SH-SY5Y (cell line): ENCODE measurements around the gene ZNF469.

Experiments used
- GATA2 ChIP-seq: IDR thresholded peaks from 2 replicates; pipeline ENCODE4 v1.6.1; 2011; ENCODE audit warnings: mild to moderate bottlenecking, low read depth, low read length
- GATA3 ChIP-seq: IDR thresholded peaks from 2 replicates; pipeline ENCODE4 v1.6.1; 2011; ENCODE audit warnings: low read depth, mild to moderate bottlenecking, low read length, moderate library complexity

ZNF469 gene

DNA sequence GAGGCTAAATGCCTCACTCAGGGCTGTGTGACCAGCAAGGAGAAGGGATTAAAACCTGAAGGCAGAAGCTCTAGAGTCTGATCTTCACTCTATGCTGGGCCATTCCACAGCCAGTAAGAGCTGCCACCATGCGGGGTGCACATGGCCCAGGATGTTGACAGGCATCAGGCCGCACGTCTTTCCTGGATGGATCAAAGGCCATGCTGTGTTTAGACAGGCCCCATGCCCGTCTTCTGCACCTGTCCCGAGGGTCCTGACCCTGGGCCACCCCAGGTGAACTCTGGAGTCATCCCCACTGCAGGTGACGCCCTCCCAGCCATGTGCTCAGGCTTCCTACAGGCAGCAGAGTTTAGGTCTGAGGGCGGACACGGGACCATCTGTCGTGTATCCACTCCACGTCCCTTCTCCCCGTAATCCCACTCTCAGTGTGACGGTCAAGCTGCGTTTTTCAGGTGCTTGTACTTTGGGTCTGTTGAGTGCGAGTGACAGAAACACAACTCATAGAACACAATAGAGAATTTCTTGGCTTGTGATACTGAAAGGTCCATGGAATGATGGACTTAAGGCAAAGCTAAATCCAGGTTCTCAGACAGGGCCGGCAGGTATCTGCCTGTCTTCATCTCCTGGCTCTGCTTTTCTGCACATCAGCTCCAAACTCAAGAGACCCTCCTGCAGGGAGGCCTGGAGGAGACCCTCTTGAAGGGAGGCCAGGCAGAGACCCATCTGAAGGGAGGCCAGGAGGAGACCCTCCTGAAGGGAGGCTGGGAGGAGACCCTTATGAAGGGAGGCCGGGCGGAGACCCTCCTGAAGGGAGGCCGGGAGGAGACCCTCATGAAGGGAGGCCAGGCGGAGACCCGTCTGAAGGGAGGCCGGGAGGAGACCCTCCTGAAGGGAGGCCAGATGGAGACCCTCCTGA, 13.2 kb downstream of the ZNF469 start:
- no peak for TF ChIP-seq GATA3
- TF ChIP-seq GATA2, result no peak

DNA sequence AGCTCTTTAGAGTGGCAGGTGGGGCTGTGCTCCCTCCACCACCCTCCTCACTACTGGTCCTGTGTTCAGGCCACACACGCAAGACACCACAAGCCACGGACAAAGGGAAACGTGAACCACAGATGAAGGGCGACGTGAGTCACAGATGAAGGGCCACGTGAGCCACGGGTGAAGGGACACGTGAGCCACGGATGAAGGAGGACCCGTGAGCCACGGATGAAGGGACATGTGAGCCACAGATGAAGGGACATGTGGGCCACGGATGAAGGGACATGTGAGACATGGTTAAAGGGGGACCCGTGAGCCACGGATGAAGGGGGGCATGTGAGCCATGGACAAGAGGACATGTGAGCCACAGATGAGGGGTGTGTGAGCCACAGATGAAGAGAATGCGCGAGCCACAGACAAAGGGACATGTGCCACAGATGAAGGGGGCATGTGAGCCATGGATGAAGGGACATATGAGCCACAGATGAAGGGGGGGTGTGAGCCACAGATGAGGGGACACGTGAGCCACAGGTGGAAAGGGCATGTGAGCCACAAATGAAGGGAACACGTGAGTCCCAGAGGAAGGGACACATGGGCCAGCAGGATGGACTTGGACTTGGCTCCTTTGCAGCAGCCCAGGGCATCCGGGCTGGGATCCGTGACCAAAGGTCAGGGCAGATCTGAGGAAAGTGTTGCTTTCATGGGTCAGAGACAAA, 15.6 kb downstream of the ZNF469 start:
- no peak for TF ChIP-seq GATA2

DNA sequence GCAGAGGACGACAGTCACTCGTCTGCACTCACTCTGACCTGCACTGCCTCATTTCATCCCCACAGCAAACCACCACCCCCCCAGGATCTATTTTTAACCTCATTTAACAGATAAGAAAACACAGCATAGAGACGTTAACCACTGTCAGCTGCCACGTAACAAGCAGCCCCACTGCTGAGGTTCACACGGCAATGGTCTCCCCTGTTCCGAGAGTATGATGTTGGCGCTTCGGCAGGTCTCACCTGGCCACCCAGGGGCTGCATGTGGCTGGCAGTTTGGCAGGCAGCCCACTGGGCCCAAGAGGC, 16.1 kb downstream of the ZNF469 start:
- TF ChIP-seq GATA3 (no peak), GATA2 (no peak)

DNA sequence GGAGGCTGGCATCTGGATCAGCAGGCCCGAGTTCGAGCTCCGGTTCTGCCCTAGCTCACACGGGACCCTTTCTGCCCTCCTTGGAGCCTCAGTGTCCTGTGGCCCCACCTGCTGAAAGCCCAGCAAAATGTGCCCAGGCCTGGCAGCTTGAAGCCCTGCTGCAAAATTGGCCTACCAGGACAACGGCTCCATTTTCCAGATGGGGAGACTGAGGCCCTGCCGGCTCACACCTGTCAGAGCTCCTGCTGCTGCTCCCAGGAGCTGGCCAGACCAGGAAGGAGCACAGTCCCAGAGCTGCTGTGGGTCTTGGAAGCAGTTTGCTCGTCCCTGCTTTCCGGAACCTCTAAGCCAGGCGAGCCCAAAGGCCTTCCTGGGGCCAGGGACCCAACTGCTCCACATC, 17.4 kb downstream of the ZNF469 start:
- TF ChIP-seq GATA3 (no peak), GATA2 (no peak)

DNA sequence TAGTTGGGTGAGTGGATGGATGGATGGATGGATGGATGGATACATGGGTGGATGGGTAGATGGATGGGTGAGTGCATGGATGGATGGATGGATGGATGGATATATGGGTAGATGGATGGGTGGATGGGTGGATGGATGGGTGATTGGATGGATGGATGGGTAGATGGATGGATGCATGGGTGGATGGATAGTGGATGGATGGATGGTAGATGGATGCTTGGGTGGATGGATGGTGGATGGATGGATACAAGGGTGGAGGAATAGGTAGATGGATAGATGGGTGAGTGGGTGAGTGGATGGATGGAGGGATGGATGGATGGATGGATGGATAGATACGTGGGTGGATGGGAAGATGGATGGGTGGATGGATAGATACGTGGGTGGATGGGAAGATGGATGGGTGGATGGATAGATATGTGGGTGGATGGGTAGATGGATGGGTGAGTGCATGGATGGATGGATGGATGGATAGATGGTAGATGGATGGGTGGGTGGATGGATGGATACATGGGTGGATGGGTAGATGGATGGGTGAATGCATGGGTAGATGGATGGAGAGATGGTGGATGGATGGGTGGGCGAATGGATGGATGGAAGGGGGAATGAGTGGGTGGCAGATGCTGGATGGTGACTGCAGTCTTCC, 19.0 kb downstream of the ZNF469 start:
- no peak for TF ChIP-seq GATA2
- TF ChIP-seq GATA3, result no peak

DNA sequence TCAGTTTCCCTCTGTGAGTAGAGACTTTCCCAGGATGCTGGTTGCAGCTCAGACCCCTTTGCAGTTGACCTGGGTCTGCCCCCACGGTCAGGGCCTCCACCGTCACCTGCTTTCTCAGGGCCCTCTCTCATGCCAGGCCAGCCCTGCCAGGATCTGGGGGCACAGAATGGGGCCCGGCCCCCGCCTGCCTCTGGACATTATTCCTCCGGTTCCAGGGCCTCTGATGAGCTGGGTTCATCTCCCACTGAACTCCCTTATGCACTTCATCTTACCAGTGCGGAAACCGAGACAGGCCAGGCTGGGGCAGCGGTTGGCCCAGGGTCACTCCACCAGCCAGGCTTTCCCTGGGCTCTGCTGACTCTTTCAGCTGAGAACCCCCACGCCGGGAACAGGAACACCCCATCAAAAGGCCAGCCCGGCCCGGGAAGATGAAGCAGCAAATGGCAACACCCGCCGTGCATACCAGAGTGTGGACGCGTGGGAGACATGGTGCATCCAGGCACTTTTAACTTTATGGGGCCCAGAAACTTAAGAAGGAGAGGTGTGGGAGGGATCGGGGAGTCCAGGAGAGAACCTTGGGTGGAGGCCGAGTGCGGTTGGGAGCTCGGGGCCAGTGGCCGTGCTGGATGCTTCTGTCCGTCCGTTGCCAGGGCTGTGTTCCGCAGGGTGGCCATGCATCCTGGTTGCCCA, 19.9 kb downstream of the ZNF469 start:
- TF ChIP-seq GATA3 (no peak), GATA2 (no peak)

DNA sequence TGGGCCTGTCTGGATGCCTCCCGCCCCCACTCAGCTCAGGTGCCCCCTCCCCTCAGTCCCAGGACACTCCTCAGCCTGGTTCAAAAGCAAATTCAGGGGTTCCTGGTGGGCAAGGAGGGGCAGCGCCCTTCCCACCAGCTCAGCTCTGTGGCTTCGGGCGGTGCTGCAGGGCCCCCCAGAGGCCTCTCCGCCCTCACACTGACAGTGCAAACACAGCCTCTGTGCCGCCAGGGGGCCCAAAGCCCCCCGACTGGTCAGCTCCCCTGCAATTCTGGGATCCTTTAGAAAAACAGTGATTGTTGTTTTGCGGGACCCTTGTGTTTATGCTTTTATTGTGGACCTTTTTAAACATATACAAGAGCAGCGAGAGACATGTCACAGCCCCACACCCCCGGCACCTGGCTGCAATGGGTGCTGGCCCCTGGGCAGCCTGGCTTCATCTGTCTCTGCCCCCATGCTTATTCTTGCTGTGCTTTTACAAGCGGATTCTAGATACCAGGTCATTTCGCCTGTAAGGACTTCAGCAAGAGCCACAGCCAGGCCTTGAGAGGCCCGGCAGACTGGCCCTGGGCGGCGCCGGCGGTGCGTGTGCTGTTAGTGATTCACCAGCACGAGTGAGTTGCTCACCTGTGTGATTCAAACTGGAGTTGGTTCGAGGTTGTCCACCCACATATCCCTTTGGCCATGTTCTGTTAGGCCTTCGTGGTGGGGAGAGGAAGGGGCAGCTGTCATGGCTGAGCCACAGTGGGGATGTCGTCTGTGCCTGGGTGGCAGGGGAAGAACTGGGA, 21.2 kb downstream of the ZNF469 start:
- TF ChIP-seq GATA3, result no peak
- no peak for TF ChIP-seq GATA2

DNA sequence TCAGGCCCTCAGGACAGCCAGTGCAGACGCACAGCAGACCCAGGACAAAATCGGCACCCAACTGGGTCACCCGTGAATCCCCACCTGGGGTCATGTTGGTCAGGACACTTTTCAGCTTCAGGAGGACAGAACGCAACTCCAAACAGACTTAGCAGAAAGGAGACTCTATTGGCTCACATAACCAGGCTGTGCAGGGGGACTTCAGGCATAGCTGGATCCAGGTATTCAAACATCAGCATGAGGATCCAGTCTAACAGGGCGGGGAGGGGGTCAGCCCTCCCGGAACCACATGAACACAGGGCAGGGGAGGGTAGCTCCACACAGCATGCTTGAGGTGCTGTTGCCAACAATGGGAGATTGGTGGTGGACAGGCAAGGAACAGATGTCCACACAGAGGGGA, 22.0 kb downstream of the ZNF469 start:
- TF ChIP-seq GATA2 (no peak), GATA3 (no peak)

DNA sequence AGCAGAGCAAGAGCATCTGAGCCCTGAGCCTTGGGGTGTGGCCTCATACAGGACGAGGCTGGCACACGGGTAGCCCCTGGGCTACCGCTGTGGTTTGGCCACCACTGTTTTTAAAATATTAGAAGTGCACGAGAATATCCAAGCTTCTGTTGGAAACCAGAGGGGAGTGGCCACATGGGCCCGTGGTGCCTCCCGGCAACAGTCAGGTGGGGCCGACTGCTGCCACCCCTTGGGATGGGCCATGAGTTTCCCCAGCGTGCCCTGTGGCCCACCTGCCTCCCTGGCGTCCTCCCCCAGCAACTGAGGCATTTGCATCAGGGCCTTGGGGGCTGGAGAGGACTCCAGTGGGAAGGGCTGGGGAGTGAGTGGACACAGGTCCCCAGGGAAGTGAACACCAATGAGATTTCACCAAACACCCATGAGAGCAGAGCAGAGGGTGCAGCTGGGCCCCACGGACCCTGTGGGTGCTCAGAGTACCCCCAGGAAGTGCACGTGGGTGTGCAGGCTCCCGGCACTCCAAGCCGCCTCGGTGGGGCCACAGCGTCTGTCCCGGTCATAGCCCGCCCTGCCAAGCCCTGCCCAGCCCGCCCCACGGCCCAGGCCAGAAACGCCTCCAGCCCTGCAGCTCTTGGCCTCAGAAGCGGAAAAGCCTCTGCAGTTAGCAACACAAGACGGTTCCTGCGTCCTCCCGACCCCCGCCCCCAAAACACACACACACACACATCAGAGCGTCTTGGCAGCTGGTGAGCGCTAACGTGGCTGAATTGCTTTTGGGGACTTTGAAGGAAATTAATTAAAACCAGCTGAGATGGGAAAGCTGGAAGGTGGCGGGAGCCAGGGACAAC, 22.7 kb downstream of the ZNF469 start:
- no peak for TF ChIP-seq GATA3
- TF ChIP-seq GATA2, result no peak

DNA sequence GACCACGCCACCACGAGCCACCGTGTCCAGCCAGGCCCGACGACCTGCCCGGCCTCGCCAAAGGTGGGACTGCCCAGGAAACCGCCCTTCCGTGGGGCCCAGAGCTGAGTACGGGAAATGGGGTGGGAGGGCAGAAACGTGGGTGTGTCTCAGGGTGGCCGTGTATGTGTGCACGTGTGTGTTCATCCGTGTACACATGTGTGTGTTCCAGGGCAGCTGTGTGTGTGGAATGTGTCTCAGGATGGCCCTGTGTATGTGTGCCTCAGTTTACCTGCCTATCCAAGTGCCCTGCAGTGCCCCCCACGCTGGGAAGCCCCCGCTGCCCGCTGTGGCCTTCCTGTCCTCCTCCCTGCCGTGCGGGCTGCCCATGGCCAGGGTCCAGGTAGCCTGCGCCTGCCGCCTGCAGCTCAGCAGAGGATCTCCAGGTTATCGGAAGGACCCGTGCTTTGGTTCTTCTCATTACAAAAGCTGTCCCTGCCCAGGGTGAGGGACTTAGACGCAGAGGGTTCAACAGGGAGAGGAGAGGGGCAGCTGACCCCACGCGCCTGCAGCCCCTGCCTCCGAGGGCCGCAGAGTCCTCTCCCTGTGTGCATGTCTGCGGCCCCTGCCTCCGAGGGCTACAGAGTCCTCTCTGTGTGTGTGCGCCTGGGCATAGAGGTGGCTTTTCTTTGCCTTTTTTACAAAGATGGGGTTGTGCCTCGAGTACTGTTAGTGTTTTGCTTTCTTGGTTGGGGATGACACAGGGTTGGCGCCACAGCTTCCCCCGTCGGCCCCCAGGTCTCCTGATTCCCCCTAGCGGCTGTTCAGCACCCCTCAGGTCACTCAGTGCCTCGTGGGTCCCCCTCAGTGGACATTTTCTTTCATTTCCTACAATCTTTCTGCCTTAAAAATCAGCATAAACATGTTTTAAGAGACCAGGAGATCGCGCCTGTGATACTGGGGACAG, 23.6 kb downstream of the ZNF469 start:
- TF ChIP-seq GATA2 (no peak), GATA3 (no peak)

DNA sequence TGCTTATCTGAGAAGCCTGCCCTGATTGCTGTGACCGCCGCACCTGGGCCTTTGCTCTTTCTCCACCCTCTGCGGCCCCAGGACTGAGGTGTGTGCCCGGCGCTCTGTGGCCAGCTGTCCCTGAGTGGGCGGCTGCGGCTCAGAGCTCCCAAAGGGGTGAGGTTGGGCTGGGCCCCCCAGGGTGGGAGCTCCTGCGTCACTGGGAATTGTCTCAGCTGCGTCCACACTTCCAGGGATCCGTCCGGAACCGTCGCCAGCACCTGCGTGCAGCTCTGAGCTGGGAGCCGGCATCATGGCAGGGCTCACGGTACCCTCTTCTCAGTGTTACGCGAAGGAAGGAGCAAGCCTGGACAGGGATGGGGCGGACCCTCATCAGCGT, 24.3 kb downstream of the ZNF469 start:
- TF ChIP-seq GATA2, result peak; percentile 82
- TF ChIP-seq GATA3, result no peak

DNA sequence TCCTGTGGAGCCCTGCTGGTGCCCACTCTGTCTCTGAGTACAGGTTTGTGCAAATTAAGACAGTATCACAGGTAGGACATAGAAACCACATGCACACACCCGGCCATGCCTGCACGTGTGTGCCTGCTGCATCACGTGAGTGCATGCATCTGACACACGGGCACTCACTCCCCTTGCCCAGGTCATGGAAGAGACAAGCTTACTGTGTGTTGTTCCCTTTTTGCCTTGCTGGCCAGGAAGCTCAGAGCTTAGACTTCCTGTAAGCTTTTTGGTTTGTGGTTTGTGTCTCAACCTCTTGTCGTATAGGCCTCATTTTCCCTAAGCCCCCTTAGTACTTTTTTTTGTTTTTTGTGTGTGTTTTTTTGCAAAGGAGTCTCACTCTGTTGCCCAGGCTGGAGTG, 25.0 kb downstream of the ZNF469 start:
- TF ChIP-seq GATA3 (no peak), GATA2 (no peak)
